B cell (primary cell): ENCODE measurements around the gene IGF2BP3. TPM values are rescaled to one million over a fixed set of nuclear protein-coding genes. Genes with fewer than 3 reads are reported as not detected.

ENCODE experiments used
- ATAC-seq: fragments of 200-7000 bp; cut with Tn5 transposase; one replicate; pipeline ENCODE4 v1.10.0; 2021; ENCODE audit warnings: low read depth, mild to moderate bottlenecking, moderate number of reproducible peaks, moderate library complexity
- CTCF ChIA-PET: fragments of 350-600 bp; sonication (Branson Sonifier 250); formaldehyde crosslinking; loops from one replicate; lab custom pipeline; 2021; ENCODE audit warnings: antibody characterized with exemption, inconsistent platforms; lab: Charles Lee
- POLR2A ChIA-PET: fragments of 350-600 bp; sonication (Branson Sonifier 250); formaldehyde crosslinking; loops from one replicate; lab custom pipeline; 2021; ENCODE audit warnings: antibody characterized with exemption; lab: Charles Lee
- DNase-seq: peaks from one replicate; pipeline ENCODE4 v3.0.0; 2013
- H2AFZ ChIP-seq: 2 replicates; pipeline ENCODE4 v1.6.1; 2012; ENCODE audit warnings: mild to moderate bottlenecking, low read depth, low read length; ENCODE audit not compliant: insufficient read depth, poor library complexity, severe bottlenecking
- H3K27ac ChIP-seq, 2 donors: 1 replicate in 1 of 2; 2 replicates in 1 of 2; pipeline ENCODE4 v1.5.1; 2012 to 2013; ENCODE audit warnings: low read length in 2 of 2, mild to moderate bottlenecking in 2 of 2, moderate library complexity in 1 of 2
- H3K27me3 ChIP-seq, 4 experiments: fragments of 200-600 bp in 1 of 4; sonication (generic) in 1 of 4; replicated peaks in 1 of 4; 1 replicate in 2 of 4; 2 replicates in 2 of 4; pipeline versions ENCODE4 v1.6.1 to v1.7.0; 2013 to 2016; ENCODE audit warnings: low read length in 3 of 4, mild to moderate bottlenecking in 2 of 4, mixed read lengths in 1 of 4, moderate library complexity in 1 of 4; ENCODE audit not compliant: insufficient read depth in 4 of 4, control insufficient read depth in 3 of 4; ENCODE audit errors: control extremely low read depth in 1 of 4
- H3K36me3 ChIP-seq, 2 experiments: replicated peaks in 1 of 2; 1 replicate in 1 of 2; 2 replicates in 1 of 2; pipeline versions ENCODE4 v1.6.1 to v1.7.1; 2013; ENCODE audit warnings: low read length in 1 of 2; ENCODE audit not compliant: insufficient read depth in 2 of 2, control insufficient read depth in 1 of 2; ENCODE audit errors: control extremely low read depth in 1 of 2, extremely low read depth in 1 of 2
- H3K4me1 ChIP-seq, 2 donors: fragments of 200-600 bp in 1 of 2; sonication (generic) in 1 of 2; 1 replicate in 1 of 2; 2 replicates in 1 of 2; pipeline versions ENCODE4 v1.5.1 to v1.6.1; 2013 to 2017; ENCODE audit warnings: low read length in 2 of 2; ENCODE audit not compliant: control insufficient read depth in 2 of 2, insufficient read depth in 2 of 2
- H3K4me2 ChIP-seq: replicated peaks from 2 replicates; pipeline ENCODE3; 2012; ENCODE audit warnings: mild to moderate bottlenecking, low read depth, low read length; ENCODE audit not compliant: poor library complexity, severe bottlenecking
- H3K4me3 ChIP-seq, 5 experiments: fragments of 200-600 bp in 1 of 5; sonication (generic) in 1 of 5; 1 replicate in 3 of 5; 2 replicates in 2 of 5; pipeline versions ENCODE4 v1.5.1 to v1.7.0; 2011 to 2016; ENCODE audit warnings: low read length in 4 of 5, mild to moderate bottlenecking in 4 of 5, low read depth in 2 of 5, control low read depth in 1 of 5, moderate library complexity in 1 of 5; ENCODE audit not compliant: insufficient read depth in 1 of 5; ENCODE audit errors: control extremely low read depth in 1 of 5, extremely low read depth in 1 of 5
- H3K79me2 ChIP-seq: fragments of 200-600 bp; sonication (generic); one replicate; pipeline ENCODE4 v1.6.0; 2016; ENCODE audit warnings: low read length; ENCODE audit not compliant: control insufficient read depth, insufficient read depth
- H3K9ac ChIP-seq: fragments of 200-600 bp; sonication (generic); 2 replicates; pipeline ENCODE4 v1.6.1; 2017; ENCODE audit warnings: mild to moderate bottlenecking, low read length, moderate library complexity
- H3K9me3 ChIP-seq, 3 donors: one replicate each; pipeline versions ENCODE4 v1.6.1 to v1.7.1; 2013; ENCODE audit warnings: low read length in 2 of 3; ENCODE audit not compliant: control insufficient read depth in 2 of 3, insufficient read depth in 1 of 3; ENCODE audit errors: control extremely low read depth in 1 of 3
- H4K20me1 ChIP-seq: 2 replicates; pipeline ENCODE4 v1.6.0; 2012; ENCODE audit warnings: mild to moderate bottlenecking, low read length; ENCODE audit not compliant: insufficient read depth, control insufficient read depth, poor library complexity, severe bottlenecking
- H3K27ac Mint-ChIP-seq: one replicate; pipeline ENCODE4 v1.8.0; 2021; ENCODE audit warnings: mixed read lengths
- H3K27me3 Mint-ChIP-seq: one replicate; pipeline ENCODE4 v1.8.0; 2021; ENCODE audit warnings: mixed read lengths
- H3K4me1 Mint-ChIP-seq: one replicate; pipeline ENCODE4 v1.8.0; 2021; ENCODE audit warnings: mixed read lengths
- H3K4me3 Mint-ChIP-seq: one replicate; pipeline ENCODE4 v1.8.0; 2021; ENCODE audit warnings: mixed read lengths
- H3K9me3 Mint-ChIP-seq: one replicate; pipeline ENCODE4 v1.8.0; 2022; ENCODE audit warnings: mixed read lengths; ENCODE audit not compliant: insufficient read depth
- CTCF ChIP-seq: fragments of 200-600 bp; IDR thresholded peaks from one replicate; pipeline ENCODE4 v1.8.0; 2022; ENCODE audit warnings: antibody characterized with exemption, mild to moderate bottlenecking
- EZH2 ChIP-seq: IDR thresholded peaks from 2 replicates; pipeline ENCODE4 v1.6.1; 2012; ENCODE audit warnings: borderline replicate concordance, low read depth, mild to moderate bottlenecking, moderate library complexity, low read length; ENCODE audit not compliant: insufficient read depth, poor library complexity, severe bottlenecking
- WGBS: methylation state at CpG from one replicate; pipeline ENCODE4 v1.1.5; 2013; ENCODE audit warnings: missing lambda C conversion rate; ENCODE audit not compliant: insufficient coverage; 5-methylcytosine and 5-hydroxymethylcytosine counted together
- intact Hi-C: fragments of 100-400 bp; cut with micrococcal nuclease; formaldehyde crosslinking; loops from one replicate; pipeline ENCODE4 v1.10.0; 2022
- polyA plus RNA-seq: library from polyadenylated mRNA; depleted of rRNA; stranded (reverse); fragments of >200 nt; gene quantifications from 2 replicates; pipeline ENCODE4 v1.2.3, GENCODE V29; 2012
- total RNA-seq, 2 donors: library from RNA; stranded (reverse); fragments of 120-200 nt in 1 of 2; gene quantifications; 1 replicate in 1 of 2; 2 replicates in 1 of 2; pipeline versions ENCODE4 v1.2.3 to v1.2.4, GENCODE V29; 2013 to 2022

Gene IGF2BP3
- total and polyA plus RNA-seq, 2 donors (not counting 1 experiment from before 2014, with no cell fraction given) = 0.63 to 10.0 TPM

DNA sequence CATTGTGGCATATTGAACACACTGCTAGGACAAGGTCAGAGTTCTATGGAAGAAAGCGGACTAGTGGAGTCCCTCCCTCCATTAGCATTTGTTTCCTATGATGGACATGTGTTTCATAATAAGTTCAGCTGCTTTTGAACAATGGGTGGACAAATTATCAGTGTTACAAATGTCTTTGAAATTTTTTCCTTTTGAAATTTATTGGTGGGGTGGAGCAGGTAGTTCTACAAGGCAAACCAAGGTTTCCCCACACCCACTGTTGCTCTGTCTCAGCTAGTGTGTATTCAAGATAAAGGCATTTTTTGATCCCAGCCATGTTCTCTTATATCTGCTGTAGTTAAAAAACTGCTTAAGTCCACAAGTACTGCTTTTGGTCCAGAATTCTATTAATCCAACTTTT lies 91.3 kb downstream of the IGF2BP3 start:
- Histone ChIP-seq H3K4me2 (no peak overlapping the region), H3K27me3 (no peaks in the 10 kb centered on the region), H3K36me3 (no peaks in the 10 kb centered on the region), H3K9ac (no peak overlapping the region), H4K20me1 (no peaks in the 10 kb centered on the region), H3K4me3 (no peak overlapping the region), H3K4me1 (peaks cover 2 to 4% of the 10 kb centered on the region in 2 donors), H3K9me3 (no peaks in the 10 kb centered on the region), H3K27ac (no peak overlapping the region), H2AFZ (no peak overlapping the region), H3K79me2 (no peaks in the 10 kb centered on the region)
- POLR2A ChIA-PET = interaction anchor here (0.7 kb wide), 1 partner anchor 28 kb away, joined by 4 read pairs; no protein-coding TSS in a partner anchor
- Mint-ChIP-seq H3K4me1 (peaks cover 19% of the 10 kb centered on the region), H3K9me3 (no peaks in the 10 kb centered on the region), H3K4me3 (no peak overlapping the region), H3K27ac (no peak overlapping the region), H3K27me3 (no peaks in the 10 kb centered on the region)
- CTCF ChIA-PET = no interaction called here
- WGBS = no CpG with 5 or more reads among the region's 1 CpG
- intact Hi-C loops = no loop called here
- DNase-seq (no peak), ATAC-seq (no peak)
- TF ChIP-seq CTCF (no peak), EZH2 (no peak)

DNA sequence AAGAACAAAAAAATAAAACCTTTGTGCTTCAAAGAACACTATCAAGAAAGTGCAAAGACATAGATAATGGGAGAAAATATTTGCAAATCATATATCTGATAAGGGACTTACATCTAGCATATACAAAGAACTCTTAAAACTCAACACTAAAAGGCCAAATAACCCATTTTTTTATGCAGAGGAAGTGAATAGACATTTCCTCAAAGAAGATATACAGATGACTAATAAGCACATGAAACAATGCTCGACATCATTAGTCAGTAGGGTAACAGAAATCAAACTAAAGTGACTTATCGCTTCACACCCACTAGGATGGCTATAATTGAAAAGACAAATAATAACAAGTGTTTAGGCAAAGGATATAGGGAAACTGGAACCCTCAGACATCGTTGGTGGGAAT lies 93.2 kb downstream of the IGF2BP3 start:
- POLR2A ChIA-PET = no interaction called here
- intact Hi-C loops = no loop called here
- ATAC-seq = no peak
- no peak for DNase-seq
- TF ChIP-seq EZH2 (no peak), CTCF (no peak)
- no peaks in the 10 kb centered on the region for H3K9me3 ChIP-seq
- H3K79me2 ChIP-seq = no peaks in the 10 kb centered on the region
- Mint-ChIP-seq H3K4me3 (no peak overlapping the region), H3K27ac (no peak overlapping the region), H3K27me3 (no peaks in the 10 kb centered on the region), H3K4me1 (peaks cover 37% of the 10 kb centered on the region), H3K9me3 (no peaks in the 10 kb centered on the region)
- no CpG with 5 or more reads among the region's 3 CpGs for WGBS
- H3K27me3 ChIP-seq = no peaks in the 10 kb centered on the region
- H3K36me3 ChIP-seq = no peaks in the 10 kb centered on the region
- no peak overlapping the region for H3K4me2 ChIP-seq
- CTCF ChIA-PET = no interaction called here
- no peak overlapping the region for H3K4me3 ChIP-seq
- no peaks in the 10 kb centered on the region for H4K20me1 ChIP-seq
- H2AFZ ChIP-seq = no peak overlapping the region
- no peak overlapping the region for H3K27ac ChIP-seq
- H3K4me1 ChIP-seq = peaks cover 20 to 23% of the 10 kb centered on the region in 2 donors
- no peak overlapping the region for H3K9ac ChIP-seq
